ENCODE measurements around the gene MGRN1.

GRCh38 chr16:4639899-4640509 is 15.4 kb downstream of the MGRN1 start:
- TF ChIP-seq, protein P1, sequence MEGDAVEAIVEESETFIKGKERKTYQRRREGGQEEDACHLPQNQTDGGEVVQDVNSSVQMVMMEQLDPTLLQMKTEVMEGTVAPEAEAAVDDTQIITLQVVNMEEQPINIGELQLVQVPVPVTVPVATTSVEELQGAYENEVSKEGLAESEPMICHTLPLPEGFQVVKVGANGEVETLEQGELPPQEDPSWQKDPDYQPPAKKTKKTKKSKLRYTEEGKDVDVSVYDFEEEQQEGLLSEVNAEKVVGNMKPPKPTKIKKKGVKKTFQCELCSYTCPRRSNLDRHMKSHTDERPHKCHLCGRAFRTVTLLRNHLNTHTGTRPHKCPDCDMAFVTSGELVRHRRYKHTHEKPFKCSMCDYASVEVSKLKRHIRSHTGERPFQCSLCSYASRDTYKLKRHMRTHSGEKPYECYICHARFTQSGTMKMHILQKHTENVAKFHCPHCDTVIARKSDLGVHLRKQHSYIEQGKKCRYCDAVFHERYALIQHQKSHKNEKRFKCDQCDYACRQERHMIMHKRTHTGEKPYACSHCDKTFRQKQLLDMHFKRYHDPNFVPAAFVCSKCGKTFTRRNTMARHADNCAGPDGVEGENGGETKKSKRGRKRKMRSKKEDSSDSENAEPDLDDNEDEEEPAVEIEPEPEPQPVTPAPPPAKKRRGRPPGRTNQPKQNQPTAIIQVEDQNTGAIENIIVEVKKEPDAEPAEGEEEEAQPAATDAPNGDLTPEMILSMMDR (IDR thresholded peaks at IDR 0.05) = no peak
- no peak for TF ChIP-seq EP300 (IDR thresholded peaks at IDR 0.05)
